LNCaP clone FGC (cell line): ENCODE data around the gene NEK4.

Experiments
- DNase-seq: peaks from one replicate; pipeline ENCODE4 v3.0.0-alpha.2; 2011; ENCODE audit warnings: low read depth
- H3K4me3 ChIP-seq: 2 replicates; pipeline ENCODE4 v1.5.1; 2011; ENCODE audit warnings: mild to moderate bottlenecking, low read depth, low read length, control low read depth
- TF ChIP-seq, protein P1 (sequence below): IDR thresholded peaks from 2 replicates; pipeline ENCODE4 v1.5.1; 2012; ENCODE audit warnings: mild to moderate bottlenecking; ENCODE audit not compliant: control insufficient read depth, insufficient read depth; ENCODE audit errors: extremely low read depth

NEK4 gene

DNA sequence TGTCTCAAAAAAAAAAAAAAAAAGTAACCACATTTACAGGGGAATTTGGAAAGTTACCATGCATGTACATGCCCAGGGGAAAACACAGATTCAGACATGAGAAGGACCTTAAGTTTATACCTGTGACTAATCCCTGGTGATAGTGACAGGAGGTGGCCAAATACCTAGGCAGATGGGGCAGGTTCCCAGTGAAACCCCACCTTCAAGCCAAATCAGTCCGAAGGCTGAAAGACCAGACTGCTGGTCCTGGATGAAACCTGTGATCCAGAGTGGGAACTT, 49.1 kb downstream of the NEK4 start:
- TF ChIP-seq, protein P1, sequence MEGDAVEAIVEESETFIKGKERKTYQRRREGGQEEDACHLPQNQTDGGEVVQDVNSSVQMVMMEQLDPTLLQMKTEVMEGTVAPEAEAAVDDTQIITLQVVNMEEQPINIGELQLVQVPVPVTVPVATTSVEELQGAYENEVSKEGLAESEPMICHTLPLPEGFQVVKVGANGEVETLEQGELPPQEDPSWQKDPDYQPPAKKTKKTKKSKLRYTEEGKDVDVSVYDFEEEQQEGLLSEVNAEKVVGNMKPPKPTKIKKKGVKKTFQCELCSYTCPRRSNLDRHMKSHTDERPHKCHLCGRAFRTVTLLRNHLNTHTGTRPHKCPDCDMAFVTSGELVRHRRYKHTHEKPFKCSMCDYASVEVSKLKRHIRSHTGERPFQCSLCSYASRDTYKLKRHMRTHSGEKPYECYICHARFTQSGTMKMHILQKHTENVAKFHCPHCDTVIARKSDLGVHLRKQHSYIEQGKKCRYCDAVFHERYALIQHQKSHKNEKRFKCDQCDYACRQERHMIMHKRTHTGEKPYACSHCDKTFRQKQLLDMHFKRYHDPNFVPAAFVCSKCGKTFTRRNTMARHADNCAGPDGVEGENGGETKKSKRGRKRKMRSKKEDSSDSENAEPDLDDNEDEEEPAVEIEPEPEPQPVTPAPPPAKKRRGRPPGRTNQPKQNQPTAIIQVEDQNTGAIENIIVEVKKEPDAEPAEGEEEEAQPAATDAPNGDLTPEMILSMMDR = no peak
- no peak for DNase-seq
- H3K4me3 ChIP-seq = no peak overlapping the region

DNA sequence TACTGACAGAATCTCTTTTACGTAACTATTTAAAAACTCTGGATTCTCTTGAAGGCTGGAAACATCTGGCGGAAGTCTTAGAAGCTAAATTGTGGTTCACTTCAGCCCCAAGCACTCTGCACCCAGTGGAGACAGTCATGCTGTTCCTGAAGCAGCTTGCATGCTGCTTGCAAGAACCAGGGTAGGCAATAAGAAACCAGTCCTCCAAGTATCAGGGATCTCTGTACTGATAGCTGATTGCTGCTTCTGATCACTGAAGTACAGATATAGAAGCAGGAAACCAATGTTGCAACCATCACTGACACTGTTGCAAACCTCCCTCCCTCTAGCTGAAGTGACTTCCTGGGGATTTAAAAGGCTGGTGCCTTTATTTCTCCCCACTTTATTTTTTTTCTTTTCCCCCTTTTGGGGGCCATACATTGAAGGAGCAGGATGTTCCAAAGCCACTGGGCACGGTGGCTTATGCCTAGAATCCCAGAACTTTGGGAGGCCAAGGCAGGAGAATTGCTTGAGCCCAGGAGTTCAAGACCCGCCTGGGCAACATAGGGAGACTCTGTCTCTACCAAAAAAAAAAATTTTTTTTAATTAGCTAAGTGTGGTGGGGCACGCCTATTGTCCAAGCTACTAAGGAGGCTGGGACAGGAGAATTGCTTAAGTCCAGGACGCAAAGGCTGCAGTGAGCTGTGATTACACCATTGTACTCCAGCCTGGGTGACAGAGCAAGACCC, 49.6 kb downstream of the NEK4 start:
- TF ChIP-seq, protein P1 = no peak
- no peak overlapping the region for H3K4me3 ChIP-seq
- no peak for DNase-seq

DNA sequence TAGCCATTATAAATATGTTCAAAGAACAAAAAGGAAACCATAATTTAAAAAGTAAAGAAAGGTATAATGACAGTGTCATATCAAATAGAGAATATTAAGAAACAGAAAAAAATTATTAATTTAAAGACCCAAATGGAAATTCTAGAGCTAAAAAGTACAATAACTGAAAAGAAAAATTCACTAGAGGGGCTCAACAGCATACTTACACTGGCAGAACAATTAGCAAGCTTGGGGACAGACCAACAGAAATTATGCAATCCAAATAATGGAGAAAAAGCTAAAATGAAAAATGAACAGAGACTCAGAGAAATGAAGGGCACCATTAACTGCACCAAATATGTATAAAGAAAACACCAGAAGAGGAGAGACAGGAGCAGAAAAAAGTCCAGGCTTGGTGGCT, 51.1 kb downstream of the NEK4 start:
- TF ChIP-seq, protein P1 = no peak
- DNase-seq = no peak
- H3K4me3 ChIP-seq = no peak overlapping the region

DNA sequence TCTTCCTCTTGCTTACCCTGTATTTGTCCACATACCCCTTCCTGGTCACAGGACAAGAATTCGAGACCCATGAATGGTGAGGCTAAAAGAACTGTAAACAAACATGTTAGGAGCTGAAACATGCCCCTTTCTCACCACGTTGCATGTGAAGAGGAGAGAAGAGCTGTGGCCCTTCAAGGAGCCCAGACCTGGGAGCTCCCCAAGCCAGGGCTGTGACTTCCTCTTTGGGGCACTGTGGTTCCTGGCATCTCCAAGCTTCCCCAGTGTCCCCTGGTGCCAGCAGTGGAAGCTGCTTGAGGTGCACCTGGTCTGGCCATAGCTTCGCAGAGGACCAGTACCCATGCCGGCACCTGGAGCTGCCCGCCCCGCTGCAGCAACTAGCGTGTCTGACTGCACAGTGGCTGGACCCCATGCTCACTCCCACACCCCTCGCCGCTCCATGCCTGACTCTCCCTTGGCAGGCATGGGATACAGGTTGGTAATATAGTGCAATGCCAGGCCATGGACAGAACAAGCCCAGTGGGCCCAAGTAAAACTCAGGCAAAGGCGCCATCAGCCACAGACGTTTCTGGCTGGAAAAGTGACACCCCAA, 54.9 kb downstream of the NEK4 start:
- no peak overlapping the region for H3K4me3 ChIP-seq
- DNase-seq = no peak
- TF ChIP-seq, protein P1 = no peak

DNA sequence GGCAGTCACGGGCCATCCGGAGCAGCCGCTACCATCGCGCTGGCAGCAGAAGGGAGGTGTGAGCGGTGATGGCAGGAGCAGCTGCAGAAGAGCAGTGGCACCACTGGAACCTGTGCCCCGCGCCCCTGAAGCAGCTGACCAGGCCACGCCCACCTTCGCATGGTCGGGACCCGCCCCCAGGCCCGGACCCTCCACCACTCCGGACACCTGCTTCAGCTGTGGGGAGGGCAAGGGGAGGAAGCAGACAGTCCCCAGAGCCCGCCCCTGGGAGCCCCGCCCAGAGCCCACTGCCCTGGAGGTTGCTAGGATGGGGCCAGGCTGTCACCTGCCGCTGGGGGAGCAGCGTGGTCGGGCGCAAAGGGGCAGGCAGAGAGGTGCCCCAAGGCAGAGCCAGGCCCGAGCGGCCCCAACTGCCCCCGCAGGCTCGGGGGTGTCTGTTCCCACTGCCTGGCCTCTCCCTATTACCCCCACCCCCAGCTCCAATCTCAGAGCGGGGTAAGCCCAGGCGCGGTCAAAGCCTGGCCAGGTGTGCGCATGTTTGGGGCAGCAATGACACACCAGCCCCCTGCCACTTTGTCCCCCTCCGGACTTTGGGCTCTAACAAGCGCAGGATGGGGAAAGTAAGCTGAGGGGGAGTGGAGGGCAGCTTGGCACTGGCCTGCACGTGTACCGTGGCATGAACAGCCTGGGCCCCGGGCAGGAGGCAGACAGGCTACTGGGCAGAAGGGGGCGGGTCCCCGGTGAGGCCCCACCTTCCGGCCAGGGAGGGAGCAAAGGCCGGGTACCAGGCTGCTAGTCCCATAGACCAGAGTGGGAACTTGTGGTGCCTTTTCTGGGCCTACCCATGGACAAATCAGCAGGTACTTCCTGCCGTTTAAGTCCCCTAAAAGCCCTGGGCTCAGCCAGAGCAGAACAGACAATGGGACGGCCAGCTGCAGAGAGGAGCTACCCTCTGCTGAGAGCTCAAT, 56.1 kb downstream of the NEK4 start:
- TF ChIP-seq, protein P1 = no peak
- H3K4me3 ChIP-seq = no peak overlapping the region

DNA sequence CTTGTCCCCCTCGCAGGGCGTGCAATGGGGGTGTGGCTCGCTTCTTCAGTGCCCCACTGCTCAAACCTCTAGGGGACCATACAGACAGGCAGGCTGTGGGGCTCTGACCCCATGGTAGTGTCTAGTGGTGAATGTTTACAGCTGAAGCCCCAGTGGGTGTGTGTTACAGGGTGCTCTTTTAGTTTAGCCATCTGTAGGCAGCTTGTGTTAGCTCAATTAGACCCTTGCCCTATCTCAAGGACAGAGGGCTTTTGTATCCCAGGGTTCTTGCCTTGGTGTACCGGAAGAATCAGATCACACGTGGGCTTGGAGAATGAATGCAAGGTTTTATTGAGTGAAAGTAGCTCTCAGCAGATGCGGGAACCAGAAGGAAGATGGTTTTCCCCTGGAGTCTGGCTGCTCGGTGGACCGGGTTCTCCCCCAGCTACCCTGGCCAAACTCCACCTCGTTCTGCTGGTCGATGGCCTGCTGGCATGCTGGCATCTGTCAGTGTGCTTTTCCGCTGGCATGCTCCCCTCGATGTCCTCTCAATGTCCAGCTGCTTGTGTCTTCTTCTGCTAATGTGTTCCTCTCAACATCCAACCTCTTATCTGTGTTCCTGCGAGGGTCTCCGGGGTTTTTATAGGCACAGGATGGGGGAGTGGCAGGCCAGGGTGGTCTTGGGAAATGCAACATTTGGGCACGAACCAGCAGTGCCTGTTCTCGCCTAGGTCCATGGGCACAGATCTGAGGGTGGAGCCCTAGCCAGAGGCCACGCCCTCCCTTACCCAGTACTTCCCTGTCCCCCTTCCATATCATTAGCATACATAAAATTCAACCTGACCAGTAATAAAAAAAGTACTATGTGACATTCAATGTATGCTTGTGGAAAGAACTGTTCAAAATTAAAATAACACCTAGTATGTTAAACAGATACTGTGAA, 58.2 kb downstream of the NEK4 start:
- H3K4me3 ChIP-seq = no peak overlapping the region
- TF ChIP-seq, protein P1 = no peak
- no peak for DNase-seq

More for the DNA sequence above, 56.1 kb downstream of the NEK4 start:
- no peak for DNase-seq
